H1 (cell line): ENCODE results near the gene OR1J4. TPM values are rescaled to one million over a fixed set of nuclear protein-coding genes. Genes with fewer than 3 reads are reported as not detected.

ENCODE experiments used
- CTCF ChIA-PET: fragments of 300-600 bp; sonication (Branson Sonifier 250); formaldehyde crosslinking; loops from one replicate; lab custom pipeline; 2021; ENCODE audit not compliant: partially characterized antibody; lab: Charles Lee
- POLR2A ChIA-PET: fragments of 300-600 bp; sonication (Branson Sonifier 250); formaldehyde crosslinking; loops from one replicate; lab custom pipeline; 2021; ENCODE audit warnings: inconsistent platforms; ENCODE audit not compliant: partially characterized antibody; lab: Charles Lee
- DNase-seq, 2 experiments: peaks; one replicate each; pipeline versions ENCODE4 v3.0.0 to v3.0.0-alpha.2; 2010 to 2022; ENCODE audit warnings: low spot score in 2 of 2, low read depth in 1 of 2, mixed read lengths in 1 of 2
- FAIRE-seq: peaks from 2 replicates; lab custom pipeline; 2011; peaks lifted over from hg19 to GRCh38; lab: Jason Lieb, UNC
- H2AFZ ChIP-seq: 2 replicates; pipeline ENCODE4 v1.8.1; 2012; ENCODE audit warnings: low read length, inconsistent platforms
- H2AK5ac ChIP-seq: 2 replicates; pipeline ENCODE4 v1.6.1; 2013; ENCODE audit warnings: low read depth, low read length
- H2BK120ac ChIP-seq: replicated peaks from 2 replicates; pipeline ENCODE3; 2013; ENCODE audit warnings: low read depth, low read length, inconsistent platforms
- H2BK12ac ChIP-seq: 2 replicates; pipeline ENCODE4 v1.6.1; 2013; ENCODE audit warnings: low read depth, low read length
- H2BK15ac ChIP-seq: 2 replicates; pipeline ENCODE4 v1.6.1; 2013; ENCODE audit warnings: low read length
- H2BK20ac ChIP-seq: 2 replicates; pipeline ENCODE4 v1.6.1; 2013; ENCODE audit warnings: low read length
- H2BK5ac ChIP-seq: 2 replicates; pipeline ENCODE4 v1.6.1; 2013; ENCODE audit warnings: low read depth, low read length
- H3K14ac ChIP-seq: 2 replicates; pipeline ENCODE4 v1.6.1; 2013; ENCODE audit warnings: inconsistent platforms; ENCODE audit not compliant: insufficient read length
- H3K18ac ChIP-seq: 2 replicates; pipeline ENCODE4 v1.6.1; 2013; ENCODE audit warnings: low read length; ENCODE audit errors: extremely low read depth
- H3K23ac ChIP-seq: 2 replicates; pipeline ENCODE4 v1.6.1; 2013; ENCODE audit warnings: inconsistent platforms; ENCODE audit not compliant: insufficient read length
- H3K23me2 ChIP-seq: 2 replicates; pipeline ENCODE4 v1.6.1; 2013; ENCODE audit warnings: low read depth, low read length
- H3K27ac ChIP-seq: 2 replicates; pipeline ENCODE4 v1.6.1; 2011; ENCODE audit warnings: low read depth, low read length, inconsistent platforms
- H3K27me3 ChIP-seq, 4 experiments: replicated peaks in 1 of 4; 1 replicate in 1 of 4; 2 replicates in 3 of 4; pipeline versions ENCODE4 v1.6.1 to v1.8.1; 2011 to 2013; ENCODE audit warnings: low read length in 3 of 4, mild to moderate bottlenecking in 3 of 4, inconsistent platforms in 2 of 4, mixed read lengths in 2 of 4, moderate library complexity in 1 of 4; ENCODE audit not compliant: control insufficient read depth in 3 of 4, insufficient read depth in 3 of 4; ENCODE audit errors: extremely low read depth in 1 of 4
- H3K36me3 ChIP-seq, 4 experiments: 2 replicates each; pipeline versions ENCODE4 v1.6.1 to v1.8.1; 2011 to 2013; ENCODE audit warnings: mild to moderate bottlenecking in 4 of 4, low read length in 3 of 4, moderate library complexity in 2 of 4, control low read depth in 1 of 4, inconsistent platforms in 1 of 4; ENCODE audit not compliant: insufficient read depth in 4 of 4, control insufficient read depth in 2 of 4
- H3K4ac ChIP-seq: replicated peaks from 2 replicates; pipeline ENCODE3; 2013; ENCODE audit warnings: low read length, low read depth, mixed read lengths, inconsistent platforms; ENCODE audit not compliant: insufficient read length
- H3K4me1 ChIP-seq, 4 experiments: replicated peaks in 1 of 4; 1 replicate in 1 of 4; 2 replicates in 3 of 4; pipeline versions ENCODE4 v1.6.1 to v1.8.1; 2011 to 2013; ENCODE audit warnings: low read length in 3 of 4, inconsistent platforms in 2 of 4, mixed read lengths in 1 of 4; ENCODE audit not compliant: insufficient read depth in 4 of 4, control insufficient read depth in 3 of 4
- H3K4me2 ChIP-seq, 2 experiments: 2 replicates each; pipeline versions ENCODE4 v1.6.1 to v1.8.1; 2011 to 2013; ENCODE audit warnings: low read depth in 2 of 2, low read length in 2 of 2, control low read depth in 1 of 2, inconsistent platforms in 1 of 2, mild to moderate bottlenecking in 1 of 2; ENCODE audit not compliant: insufficient read depth in 1 of 2
- H3K4me3 ChIP-seq, 4 experiments: fragments of 200-600, 300-600 bp in 1 of 4; sonication (generic), shearing (Covaris generic), sonication (Bioruptor Twin) in 1 of 4; 2 replicates each; pipeline versions ENCODE4 v1.5.1 to v1.8.1; 2011 to 2016; ENCODE audit warnings: low read length in 4 of 4, low read depth in 3 of 4, control low read depth in 2 of 4, inconsistent platforms in 2 of 4, mild to moderate bottlenecking in 2 of 4, mixed read lengths in 1 of 4, moderate library complexity in 1 of 4; ENCODE audit not compliant: insufficient read depth in 2 of 4; ENCODE audit errors: extremely low read depth in 1 of 4
- H3K56ac ChIP-seq: replicated peaks from 2 replicates; pipeline ENCODE3; 2013; ENCODE audit warnings: low read depth, mild to moderate bottlenecking, mixed read lengths, low read length, inconsistent platforms; ENCODE audit not compliant: insufficient read length
- H3K79me1 ChIP-seq: 2 replicates; pipeline ENCODE4 v1.6.1; 2013; ENCODE audit warnings: low read depth, low read length, control low read depth
- H3K79me2 ChIP-seq, 2 experiments: 2 replicates each; pipeline versions ENCODE4 v1.6.1 to v1.8.1; 2012 to 2013; ENCODE audit warnings: low read length in 2 of 2, mild to moderate bottlenecking in 2 of 2, inconsistent platforms in 1 of 2; ENCODE audit not compliant: insufficient read depth in 2 of 2, control insufficient read depth in 1 of 2
- H3K9ac ChIP-seq, 4 experiments: replicated peaks in 1 of 4; 1 replicate in 1 of 4; 2 replicates in 3 of 4; pipeline versions ENCODE4 v1.6.1 to v1.8.1; 2011 to 2013; ENCODE audit warnings: low read depth in 3 of 4, low read length in 3 of 4, control low read depth in 2 of 4, mild to moderate bottlenecking in 2 of 4, moderate library complexity in 2 of 4, inconsistent platforms in 1 of 4; ENCODE audit errors: extremely low read depth in 1 of 4
- H3K9me3 ChIP-seq, 2 experiments: 2 replicates each; pipeline versions ENCODE4 v1.6.1 to v1.8.1; 2012 to 2013; ENCODE audit warnings: mild to moderate bottlenecking in 2 of 2, moderate library complexity in 2 of 2, control low read depth in 1 of 2, inconsistent platforms in 1 of 2, low read depth in 1 of 2, low read length in 1 of 2, mixed read lengths in 1 of 2; ENCODE audit not compliant: insufficient read depth in 2 of 2
- H4K20me1 ChIP-seq, 2 experiments: replicated peaks in 1 of 2; 2 replicates each; pipeline versions ENCODE3 to v1.8.1; 2011 to 2013; ENCODE audit warnings: inconsistent platforms in 2 of 2, low read length in 2 of 2, mild to moderate bottlenecking in 1 of 2; ENCODE audit not compliant: insufficient read depth in 2 of 2, control insufficient read depth in 1 of 2
- H4K5ac ChIP-seq: 2 replicates; pipeline ENCODE4 v1.6.1; 2013; ENCODE audit warnings: low read length, low read depth, mixed read lengths, inconsistent platforms; ENCODE audit not compliant: insufficient read length
- H4K8ac ChIP-seq: 2 replicates; pipeline ENCODE4 v1.8.0; 2013; ENCODE audit warnings: mild to moderate bottlenecking, moderate library complexity, low read length, inconsistent platforms; ENCODE audit not compliant: insufficient read depth; ENCODE audit errors: extremely low read depth
- H4K91ac ChIP-seq: replicated peaks from 2 replicates; pipeline ENCODE3; 2013; ENCODE audit warnings: low read length, mixed read lengths, inconsistent platforms; ENCODE audit not compliant: insufficient read length
- EP300 ChIP-seq, 2 experiments: IDR thresholded peaks; 1 replicate in 1 of 2; 2 replicates in 1 of 2; pipeline ENCODE4 v1.6.1; 2011 to 2012; ENCODE audit warnings: low read depth in 2 of 2, low read length in 2 of 2, mild to moderate bottlenecking in 2 of 2, borderline replicate concordance in 1 of 2, inconsistent platforms in 1 of 2, moderate library complexity in 1 of 2
- EZH2 ChIP-seq: fragments of 200-600 bp; sonication (generic); IDR thresholded peaks from 2 replicates; pipeline ENCODE4 v1.7.1; 2012; ENCODE audit warnings: low read depth, mild to moderate bottlenecking, moderate library complexity, low read length, inconsistent platforms; ENCODE audit not compliant: severe bottlenecking
- KDM4A ChIP-seq: IDR thresholded peaks from one replicate; pipeline ENCODE4 v1.7.1; 2012; ENCODE audit warnings: low read depth, mild to moderate bottlenecking, moderate library complexity, low read length, inconsistent platforms; ENCODE audit not compliant: severe bottlenecking
- KDM5A ChIP-seq: fragments of 200-600 bp; IDR thresholded peaks from 2 replicates; pipeline ENCODE4 v1.7.1; 2012; ENCODE audit warnings: mild to moderate bottlenecking, low read length, inconsistent platforms, mixed read lengths
- NANOG ChIP-seq: IDR thresholded peaks from 2 replicates; pipeline ENCODE4 v1.6.1; 2011; ENCODE audit warnings: low read length, low read depth, mild to moderate bottlenecking, inconsistent platforms; ENCODE audit not compliant: insufficient read depth, poor library complexity, severe bottlenecking
- NRF1 ChIP-seq: IDR thresholded peaks from 2 replicates; pipeline ENCODE4 v1.6.1; 2011; ENCODE audit warnings: mild to moderate bottlenecking, low read depth, low read length, improper control_type of control experiment
- POLR2A ChIP-seq, 2 experiments: IDR thresholded peaks; 1 replicate in 1 of 2; 2 replicates in 1 of 2; pipeline ENCODE4 v1.6.1; 2011; ENCODE audit warnings: low read depth in 2 of 2, low read length in 2 of 2, mild to moderate bottlenecking in 2 of 2; ENCODE audit errors: control extremely low read depth in 1 of 2
- SIX5 ChIP-seq: IDR thresholded peaks from 2 replicates; pipeline ENCODE4 v1.6.1; 2011; ENCODE audit warnings: mild to moderate bottlenecking, low read depth, low read length
- SUZ12 ChIP-seq: fragments of 200-600 bp; sonication (generic); IDR thresholded peaks from 2 replicates; pipeline ENCODE4 v1.6.1; 2012; ENCODE audit warnings: mild to moderate bottlenecking, inconsistent platforms, low read length, moderate library complexity, mixed read lengths
- TCF12 ChIP-seq: IDR thresholded peaks from 2 replicates; pipeline ENCODE4 v1.6.1; 2011; ENCODE audit warnings: low read depth, mild to moderate bottlenecking, low read length
- TEAD4 ChIP-seq: IDR thresholded peaks from 2 replicates; pipeline ENCODE4 v1.6.1; 2012; ENCODE audit warnings: low read depth, low read length, inconsistent platforms, mixed read lengths
- ZNF274 ChIP-seq: IDR thresholded peaks from 2 replicates; pipeline ENCODE4 v1.7.0; 2012; ENCODE audit warnings: low read length, borderline replicate concordance; ENCODE audit errors: extremely low read depth
- WGBS, 2 experiments: shearing (Covaris generic) in 1 of 2; methylation state at CpG; one replicate each; pipeline versions ENCODE4 v1.1.6 to v1.1.7; 2013 to 2015; ENCODE audit warnings: low lambda C conversion rate in 2 of 2, mixed read lengths in 2 of 2, inconsistent platforms in 1 of 2, low coverage in 1 of 2, missing lambda C conversion rate in 1 of 2; ENCODE audit not compliant: insufficient replicate concordance in 2 of 2, insufficient coverage in 1 of 2, insufficient read length in 1 of 2; ENCODE audit errors: extremely low coverage in 1 of 2, missing lambda C conversion rate in 1 of 2; 5-methylcytosine and 5-hydroxymethylcytosine counted together
- polyA plus RNA-seq, 7 experiments: library from polyadenylated mRNA; depleted of rRNA in 3 of 7; stranded (reverse) in 5 of 7; unstranded in 2 of 7; fragments of >200 nt in 5 of 7; fragments of 200-250 nt in 2 of 7; gene quantifications; 1 replicate in 5 of 7; 2 replicates in 1 of 7; 4 replicates in 1 of 7; pipeline versions ENCODE4 v1.2.1 to v1.2.3, GENCODE V29; 2011 to 2013; ENCODE audit warnings: missing spikeins in 2 of 7, mixed read lengths in 2 of 7
- total RNA-seq: library from RNA; stranded (reverse); fragmentation: NEBNext Ultra II Directional; extraction: Animal tissue kit (Norgen Biotek cat#: 25700); gene quantifications from 2 replicates; pipeline ENCODE4 v1.2.1, GENCODE V29; 2021

Gene OR1J4
- total and polyA plus RNA-seq, 2 of the 8 experiments (the other 6 are each of a cell fraction or from before 2014, with no cell fraction given): not detected

- Histone ChIP-seq H4K8ac (no peak overlapping the region), H3K14ac (no peak overlapping the region), H2AK5ac (no peak overlapping the region), H3K4me1 (no peaks in the 10 kb centered on the region), H3K18ac (no peak overlapping the region), H3K4ac (no peak overlapping the region), H3K27ac (no peak overlapping the region), H4K91ac (no peak overlapping the region), H3K56ac (no peak overlapping the region), H4K5ac (no peak overlapping the region), H4K20me1 (no peaks in the 10 kb centered on the region), H3K23me2 (no peaks in the 10 kb centered on the region), H3K79me2 (no peaks in the 10 kb centered on the region), H3K79me1 (no peaks in the 10 kb centered on the region), H3K36me3 (no peaks in the 10 kb centered on the region), H2BK20ac (no peak overlapping the region), H2AFZ (no peak overlapping the region), H2BK15ac (no peak overlapping the region), H3K27me3 (no peaks in the 10 kb centered on the region), H3K9ac (no peak overlapping the region), H2BK5ac (no peak overlapping the region), H3K4me2 (no peak overlapping the region), H3K4me3 (no peak overlapping the region), H3K23ac (no peak overlapping the region), H2BK120ac (no peak overlapping the region), H2BK12ac (no peak overlapping the region), H3K9me3 (peaks cover 32 to 51% of the 10 kb centered on the region in 2 experiments)
- FAIRE-seq (no peak), DNase-seq (no peak)
- CTCF ChIA-PET: no interaction called here
- POLR2A ChIA-PET: no interaction called here
- WGBS, 2 experiments: 82% methylated on average over 2 of the region's 2 CpGs; no CpG with 5 or more reads in 1 of the 2 experiments
- no peak for TF ChIP-seq EP300 (IDR thresholded peaks at IDR 0.05; ENCODE audit: borderline replicate concordance in 1 of 2, low read depth in 2 of 2, low read length in 2 of 2)
- TF ChIP-seq POLR2A (IDR thresholded peaks at IDR 0.05; ENCODE audit: control extremely low read depth in 1 of 2, low read depth in 2 of 2, low read length in 2 of 2): no peak
- TF ChIP-seq TEAD4: no peak
- TF ChIP-seq KDM4A: no peak
- TF ChIP-seq ZNF274: no peak
- TF ChIP-seq NANOG: no peak
- TF ChIP-seq SUZ12: no peak
- TF ChIP-seq TCF12: no peak
- no peak for TF ChIP-seq KDM5A
- no peak for TF ChIP-seq EZH2
- no peak for TF ChIP-seq SIX5
- TF ChIP-seq NRF1: no peak
Observed at GRCh38 chr9:122538757-122539156, 19.8 kb downstream of the OR1J4 start.
